HepG2 (cell line): ENCODE data around the gene MYL4. TPM values are rescaled to one million over a fixed set of nuclear protein-coding genes. Genes with fewer than 3 reads are reported as not detected.

ENCODE experiments used
- AGO2 ChIP-seq: fragments of 200-400 bp; formaldehyde crosslinking; optimal IDR thresholded peaks from 2 replicates; pipeline ENCODE3; 2017; ENCODE audit warnings: mild to moderate bottlenecking, low read depth, low read length, moderate library complexity
- DPF2 ChIP-seq: sonication (generic); formaldehyde crosslinking; IDR thresholded peaks from 2 replicates; pipeline ENCODE4 v1.4.0; 2020; ENCODE audit warnings: mild to moderate bottlenecking, low read depth, missing genetic modification reagents, borderline replicate concordance
- ESRRA ChIP-seq: sonication (generic); formaldehyde crosslinking; IDR thresholded peaks from 2 replicates; pipeline ENCODE4 v1.5.1; 2020; ENCODE audit warnings: mild to moderate bottlenecking, low read depth, missing genetic modification reagents
- EZH2 ChIP-seq: conservative IDR thresholded peaks from 2 replicates; pipeline ENCODE4 v1.6.1; 2012; ENCODE audit warnings: mild to moderate bottlenecking, low read depth, low read length, moderate library complexity
- KDM1A ChIP-seq: IDR thresholded peaks from 2 replicates; pipeline ENCODE4 v1.6.1; 2016; ENCODE audit warnings: missing compliant biosample characterization
- KLF9 ChIP-seq: IDR thresholded peaks from 2 replicates; pipeline ENCODE4 v1.6.1; 2016; ENCODE audit warnings: low read depth
- PAX8 ChIP-seq: sonication (generic); formaldehyde crosslinking; IDR thresholded peaks from 2 replicates; pipeline ENCODE4 v1.8.0; 2022; ENCODE audit warnings: mild to moderate bottlenecking, missing genetic modification reagents, borderline replicate concordance
- POLR2A ChIP-seq, 2 experiments: IDR thresholded peaks; 2 replicates each; pipeline ENCODE4 v1.6.1; 2011; ENCODE audit warnings: low read depth in 2 of 2, low read length in 2 of 2, mild to moderate bottlenecking in 1 of 2, moderate library complexity in 1 of 2; ENCODE audit not compliant: insufficient read depth in 1 of 2
- RFX3 ChIP-seq: IDR thresholded peaks from 2 replicates; pipeline ENCODE4 v1.6.1; 2016; ENCODE audit warnings: missing biosample characterization, missing genetic modification reagents
- SALL2 ChIP-seq: sonication (generic); formaldehyde crosslinking; IDR thresholded peaks from 2 replicates; pipeline ENCODE4 v1.8.1; 2023; ENCODE audit warnings: mild to moderate bottlenecking, missing genetic modification reagents, inconsistent platforms
- SCMH1 ChIP-seq: sonication (generic); formaldehyde crosslinking; IDR thresholded peaks from 2 replicates; pipeline ENCODE4 v1.9.0; 2021; ENCODE audit warnings: missing genetic modification reagents, mild to moderate bottlenecking, borderline replicate concordance
- SOX6 ChIP-seq, 2 experiments: fragments of 450-650 bp in 1 of 2; sonication (generic) in 1 of 2; formaldehyde crosslinking in 1 of 2; IDR thresholded peaks; 2 replicates each; pipeline versions ENCODE4 v1.4.0 to v1.6.1; 2017 to 2020; ENCODE audit warnings: antibody characterized with exemption in 1 of 2, mild to moderate bottlenecking in 1 of 2, missing genetic modification reagents in 1 of 2
- ZFX ChIP-seq: sonication (generic); formaldehyde crosslinking; IDR thresholded peaks from 2 replicates; pipeline ENCODE4 v1.4.0; 2020; ENCODE audit warnings: mild to moderate bottlenecking, low read depth, missing genetic modification reagents, moderate library complexity
- ZKSCAN1 ChIP-seq: fragments of 150-350 bp; IDR thresholded peaks from 2 replicates; pipeline ENCODE4 v1.6.1; 2014; ENCODE audit warnings: low read length
- ZNF451 ChIP-seq: sonication (generic); formaldehyde crosslinking; IDR thresholded peaks from 2 replicates; pipeline ENCODE4 v1.5.0; 2020; ENCODE audit warnings: mild to moderate bottlenecking, missing genetic modification reagents
- ZNF547 ChIP-seq: sonication (generic); formaldehyde crosslinking; IDR thresholded peaks from 2 replicates; pipeline ENCODE4 v1.5.1; 2020; ENCODE audit warnings: mild to moderate bottlenecking, missing genetic modification reagents
- ZNF703 ChIP-seq: sonication (generic); formaldehyde crosslinking; IDR thresholded peaks from 2 replicates; pipeline ENCODE4 v1.5.1; 2020; ENCODE audit warnings: missing genetic modification reagents, mild to moderate bottlenecking, moderate library complexity, borderline replicate concordance
- ZNF747 ChIP-seq: sonication (generic); formaldehyde crosslinking; IDR thresholded peaks from 2 replicates; pipeline ENCODE4 v1.8.1; 2023; ENCODE audit warnings: missing genetic modification reagents, mild to moderate bottlenecking, borderline replicate concordance
- polyA plus RNA-seq, 8 experiments: library from polyadenylated mRNA; depleted of rRNA in 3 of 8; stranded (reverse) in 7 of 8; unstranded in 1 of 8; fragments of >200 nt; fragmentation: Illumina TruSeq in 4 of 8; extraction: Trizol in 4 of 8; gene quantifications; 2 replicates each; pipeline versions ENCODE4 v1.2.1 to v1.2.3, GENCODE V29; 2011 to 2016; ENCODE audit warnings: low read depth in 4 of 8, missing spikeins in 1 of 8, mixed read lengths in 1 of 8; ENCODE audit not compliant: insufficient read depth in 1 of 8
- total RNA-seq, 5 experiments: library from RNA; depleted of rRNA; stranded (reverse); fragments of >200 nt; fragmentation: Illumina TruSeq; extraction: Trizol; gene quantifications; 2 replicates each; pipeline ENCODE4 v1.2.3, GENCODE V29; 2016; ENCODE audit warnings: low read depth in 1 of 5
- TF ChIP-seq, protein P1 (sequence below): sonication (generic); formaldehyde crosslinking; conservative IDR thresholded peaks from 2 replicates; pipeline ENCODE4 v1.8.0; 2022; ENCODE audit warnings: low read depth, missing genetic modification reagents
- TF ChIP-seq, protein P2 (sequence below): sonication (generic); formaldehyde crosslinking; IDR thresholded peaks from 2 replicates; pipeline ENCODE4 v1.4.0; 2020; ENCODE audit warnings: missing genetic modification reagents, mild to moderate bottlenecking, borderline replicate concordance
- TF ChIP-seq, protein P3 (sequence below): sonication (generic); formaldehyde crosslinking; conservative IDR thresholded peaks from 2 replicates; pipeline ENCODE4 v1.4.0; 2020; ENCODE audit warnings: mild to moderate bottlenecking, missing genetic modification reagents, moderate library complexity

The MYL4 gene
- total and polyA plus RNA-seq, 2 of the 13 experiments (the other 11 are each of a cell fraction or from before 2014, with no cell fraction given) = not detected

DNA sequence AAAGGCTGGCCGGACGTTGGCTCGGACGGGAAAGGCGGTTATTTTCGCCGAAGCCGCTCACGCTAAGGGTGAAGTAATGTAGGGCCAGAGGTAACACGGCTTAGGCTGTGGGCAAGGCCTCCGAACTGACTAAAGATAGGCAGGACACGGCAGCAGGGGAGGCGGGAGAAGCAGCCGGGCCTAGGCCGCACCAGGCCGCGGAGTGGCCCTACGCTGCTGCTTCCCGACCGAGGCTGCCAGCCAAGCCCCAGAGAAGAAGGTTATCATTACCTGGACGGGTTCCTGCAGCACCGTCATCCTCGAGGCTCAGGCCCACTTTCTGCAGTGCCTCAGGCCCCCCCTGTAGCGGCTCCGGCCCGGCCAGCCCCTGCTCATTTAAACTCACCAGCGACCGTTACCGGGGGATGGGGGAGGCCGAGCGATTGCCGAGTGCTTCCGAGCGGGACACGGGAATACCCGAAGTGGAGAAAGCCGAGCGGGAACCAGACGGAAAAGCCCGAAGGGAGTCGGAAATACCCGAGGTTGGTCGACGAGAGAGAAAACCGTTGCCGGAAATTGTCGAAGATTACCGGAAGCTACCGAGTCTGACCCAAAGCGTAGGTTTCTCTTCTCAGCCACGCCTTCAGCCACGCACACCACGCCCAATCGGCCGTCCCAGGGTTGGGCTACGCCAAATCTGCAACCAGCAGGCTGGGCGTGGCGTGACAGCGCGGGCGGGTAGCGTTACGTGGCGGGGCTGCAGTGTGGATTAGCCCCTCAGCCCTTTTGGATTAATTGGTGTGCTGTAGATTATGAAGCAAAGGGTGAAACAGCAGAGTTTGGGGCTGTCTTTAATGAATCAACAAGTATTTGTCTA lies 20.0 kb upstream of the MYL4 start, which contains the start of gene CDC27 (continued):
- TF ChIP-seq, protein P1, sequence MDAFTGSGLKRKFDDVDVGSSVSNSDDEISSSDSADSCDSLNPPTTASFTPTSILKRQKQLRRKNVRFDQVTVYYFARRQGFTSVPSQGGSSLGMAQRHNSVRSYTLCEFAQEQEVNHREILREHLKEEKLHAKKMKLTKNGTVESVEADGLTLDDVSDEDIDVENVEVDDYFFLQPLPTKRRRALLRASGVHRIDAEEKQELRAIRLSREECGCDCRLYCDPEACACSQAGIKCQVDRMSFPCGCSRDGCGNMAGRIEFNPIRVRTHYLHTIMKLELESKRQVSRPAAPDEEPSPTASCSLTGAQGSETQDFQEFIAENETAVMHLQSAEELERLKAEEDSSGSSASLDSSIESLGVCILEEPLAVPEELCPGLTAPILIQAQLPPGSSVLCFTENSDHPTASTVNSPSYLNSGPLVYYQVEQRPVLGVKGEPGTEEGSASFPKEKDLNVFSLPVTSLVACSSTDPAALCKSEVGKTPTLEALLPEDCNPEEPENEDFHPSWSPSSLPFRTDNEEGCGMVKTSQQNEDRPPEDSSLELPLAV (CRISPR knock-in tag) = no peak
- TF ChIP-seq SCMH1 (CRISPR knock-in tag) = no peak; the same call in 1 of the 2 replicates
- TF ChIP-seq EZH2 = no peak
- TF ChIP-seq PAX8 (CRISPR knock-in tag) = no peak; the same call in 1 of the 2 replicates
- TF ChIP-seq RFX3 (CRISPR knock-in tag) = no peak
- no peak for TF ChIP-seq DPF2
- TF ChIP-seq, protein P2, sequence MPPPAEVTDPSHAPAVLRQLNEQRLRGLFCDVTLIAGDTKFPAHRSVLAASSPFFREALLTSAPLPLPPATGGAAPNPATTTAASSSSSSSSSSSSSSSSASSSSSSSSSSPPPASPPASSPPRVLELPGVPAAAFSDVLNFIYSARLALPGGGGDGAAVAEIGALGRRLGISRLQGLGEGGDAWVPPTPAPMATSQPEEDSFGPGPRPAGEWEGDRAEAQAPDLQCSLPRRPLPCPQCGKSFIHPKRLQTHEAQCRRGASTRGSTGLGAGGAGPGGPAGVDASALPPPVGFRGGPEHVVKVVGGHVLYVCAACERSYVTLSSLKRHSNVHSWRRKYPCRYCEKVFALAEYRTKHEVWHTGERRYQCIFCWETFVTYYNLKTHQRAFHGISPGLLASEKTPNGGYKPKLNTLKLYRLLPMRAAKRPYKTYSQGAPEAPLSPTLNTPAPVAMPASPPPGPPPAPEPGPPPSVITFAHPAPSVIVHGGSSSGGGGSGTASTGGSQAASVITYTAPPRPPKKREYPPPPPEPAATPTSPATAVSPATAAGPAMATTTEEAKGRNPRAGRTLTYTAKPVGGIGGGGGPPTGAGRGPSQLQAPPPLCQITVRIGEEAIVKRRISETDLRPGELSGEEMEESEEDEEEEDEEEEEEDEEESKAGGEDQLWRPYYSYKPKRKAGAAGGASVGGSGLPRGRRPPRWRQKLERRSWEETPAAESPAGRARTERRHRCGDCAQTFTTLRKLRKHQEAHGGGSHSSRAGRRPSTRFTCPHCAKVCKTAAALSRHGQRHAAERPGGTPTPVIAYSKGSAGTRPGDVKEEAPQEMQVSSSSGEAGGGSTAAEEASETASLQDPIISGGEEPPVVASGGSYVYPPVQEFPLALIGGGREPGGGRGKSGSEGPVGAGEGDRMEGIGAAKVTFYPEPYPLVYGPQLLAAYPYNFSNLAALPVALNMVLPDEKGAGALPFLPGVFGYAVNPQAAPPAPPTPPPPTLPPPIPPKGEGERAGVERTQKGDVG (CRISPR knock-in tag) = peak; percentile 86; the same call in 1 of the 2 replicates
- TF ChIP-seq AGO2 = peak; percentile 75
- TF ChIP-seq, protein P3, sequence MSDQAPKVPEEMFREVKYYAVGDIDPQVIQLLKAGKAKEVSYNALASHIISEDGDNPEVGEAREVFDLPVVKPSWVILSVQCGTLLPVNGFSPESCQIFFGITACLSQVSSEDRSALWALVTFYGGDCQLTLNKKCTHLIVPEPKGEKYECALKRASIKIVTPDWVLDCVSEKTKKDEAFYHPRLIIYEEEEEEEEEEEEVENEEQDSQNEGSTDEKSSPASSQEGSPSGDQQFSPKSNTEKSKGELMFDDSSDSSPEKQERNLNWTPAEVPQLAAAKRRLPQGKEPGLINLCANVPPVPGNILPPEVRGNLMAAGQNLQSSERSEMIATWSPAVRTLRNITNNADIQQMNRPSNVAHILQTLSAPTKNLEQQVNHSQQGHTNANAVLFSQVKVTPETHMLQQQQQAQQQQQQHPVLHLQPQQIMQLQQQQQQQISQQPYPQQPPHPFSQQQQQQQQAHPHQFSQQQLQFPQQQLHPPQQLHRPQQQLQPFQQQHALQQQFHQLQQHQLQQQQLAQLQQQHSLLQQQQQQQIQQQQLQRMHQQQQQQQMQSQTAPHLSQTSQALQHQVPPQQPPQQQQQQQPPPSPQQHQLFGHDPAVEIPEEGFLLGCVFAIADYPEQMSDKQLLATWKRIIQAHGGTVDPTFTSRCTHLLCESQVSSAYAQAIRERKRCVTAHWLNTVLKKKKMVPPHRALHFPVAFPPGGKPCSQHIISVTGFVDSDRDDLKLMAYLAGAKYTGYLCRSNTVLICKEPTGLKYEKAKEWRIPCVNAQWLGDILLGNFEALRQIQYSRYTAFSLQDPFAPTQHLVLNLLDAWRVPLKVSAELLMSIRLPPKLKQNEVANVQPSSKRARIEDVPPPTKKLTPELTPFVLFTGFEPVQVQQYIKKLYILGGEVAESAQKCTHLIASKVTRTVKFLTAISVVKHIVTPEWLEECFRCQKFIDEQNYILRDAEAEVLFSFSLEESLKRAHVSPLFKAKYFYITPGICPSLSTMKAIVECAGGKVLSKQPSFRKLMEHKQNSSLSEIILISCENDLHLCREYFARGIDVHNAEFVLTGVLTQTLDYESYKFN = peak; percentile 38; the same call in 1 of the 2 replicates
- peak; percentile 97 for TF ChIP-seq ZNF747
- no peak for TF ChIP-seq SOX6 (IDR thresholded peaks at IDR 0.05)
- TF ChIP-seq SOX6 (CRISPR knock-in tag; IDR thresholded peaks at IDR 0.05) = peak; percentile 86
- 0 out of 2 replicates have a peak, but pooled peaks have one; percentile 23 for TF ChIP-seq ZKSCAN1
- TF ChIP-seq ZNF451 (CRISPR knock-in tag) = peak; percentile 85; the same call in 1 of the 2 replicates
- peak; percentile 99 for TF ChIP-seq SALL2 (CRISPR knock-in tag)
- TF ChIP-seq ESRRA (CRISPR knock-in tag) = peak; percentile 83
- TF ChIP-seq KDM1A (CRISPR knock-in tag) = no peak
- TF ChIP-seq ZNF703 (CRISPR knock-in tag) = peak; percentile 44
- peak; percentile 100 for TF ChIP-seq ZFX (CRISPR knock-in tag)
- peak; percentile 43; the same call in 1 of the 2 replicates for TF ChIP-seq KLF9 (CRISPR knock-in tag)
- TF ChIP-seq ZNF547 = peak; percentile 97
- TF ChIP-seq POLR2A (IDR thresholded peaks at IDR 0.05; ENCODE audit: insufficient read depth in 1 of 2, low read depth in 2 of 2, low read length in 2 of 2) = peak; percentile 78 to 83
